HepG2 (cell line): ENCODE results near the gene KIF1B. TPM values are rescaled to one million over a fixed set of nuclear protein-coding genes. Genes with fewer than 3 reads are reported as not detected.
A peak's percentile ranks its signal among the peaks of the same experiment; 100 is the strongest.

ENCODE experiments used
- ATAC-seq: fragments of 200-7000 bp; cut with Tn5 transposase; 3 replicates; pipeline ENCODE4 v1.9.1; 2020; ENCODE audit warnings: mild to moderate bottlenecking, moderate library complexity
- BruUV-seq: library from RNA; stranded (reverse); fragments of 400-500 nt; replicated peaks from 2 replicates; lab custom pipeline; 2021; lab: Mats Ljungman, UMichigan
- CTCF ChIA-PET: fragments of 300-600 bp; formaldehyde crosslinking; extraction: SDS; loops from one replicate; lab custom pipeline; 2021; ENCODE audit warnings: low total read pairs, inconsistent platforms, low intra/inter-chr PET ratio; lab: Yijun Ruan, JAX
- POLR2A ChIA-PET: fragments of 350-600 bp; sonication (Branson Sonifier 250); formaldehyde crosslinking; loops from one replicate; lab custom pipeline; 2020; ENCODE audit warnings: antibody characterized with exemption, inconsistent platforms; lab: Yijun Ruan, JAX
- DNase-seq: peaks from one replicate; pipeline ENCODE4 v3.0.0-alpha.2; 2015; ENCODE audit warnings: low spot score
- FAIRE-seq: peaks from 3 replicates; lab custom pipeline; 2011; peaks lifted over from hg19 to GRCh38; lab: Jason Lieb, UNC
- H2AFZ ChIP-seq: one replicate; pipeline ENCODE4 v1.6.1; 2011; ENCODE audit warnings: low read length, inconsistent platforms
- H3K27ac ChIP-seq: fragments of 300-600 bp; 3 replicates; pipeline ENCODE4 v1.8.0; 2011; ENCODE audit warnings: mixed run types, mild to moderate bottlenecking, mixed read lengths, low read length, inconsistent platforms; ENCODE audit not compliant: insufficient read depth; ENCODE audit errors: extremely low read length
- H3K27me3 ChIP-seq, 2 experiments: fragments of 200-600 bp in 1 of 2; 2 replicates in 1 of 2; 3 replicates in 1 of 2; pipeline versions ENCODE4 v1.6.0 to v1.8.0; 2011; ENCODE audit warnings: low read length in 2 of 2, mild to moderate bottlenecking in 2 of 2, moderate library complexity in 2 of 2, inconsistent platforms in 1 of 2; ENCODE audit not compliant: insufficient read depth in 2 of 2, control insufficient read depth in 1 of 2
- H3K36me3 ChIP-seq, 2 experiments: fragments of 200-600 bp in 1 of 2; replicated peaks in 1 of 2; 2 replicates in 1 of 2; 3 replicates in 1 of 2; pipeline versions ENCODE4 v1.5.1 to v1.8.0; 2011; ENCODE audit warnings: low read length in 2 of 2, inconsistent platforms in 1 of 2; ENCODE audit not compliant: insufficient read depth in 2 of 2, control insufficient read depth in 1 of 2
- H3K4me1 ChIP-seq: 2 replicates; pipeline ENCODE4 v1.5.1; 2012; ENCODE audit warnings: low read length, inconsistent platforms; ENCODE audit not compliant: insufficient read depth
- H3K4me2 ChIP-seq: 2 replicates; pipeline ENCODE4 v1.6.0; 2011; ENCODE audit warnings: low read depth, low read length, inconsistent platforms
- H3K4me3 ChIP-seq, 3 experiments: fragments of 200-600 bp in 1 of 3; sonication (generic), shearing (Covaris generic) in 1 of 3; replicated peaks in 1 of 3; 2 replicates each; pipeline ENCODE4 v1.5.1; 2011 to 2016; ENCODE audit warnings: low read length in 3 of 3, inconsistent platforms in 2 of 3, low read depth in 2 of 3, mild to moderate bottlenecking in 2 of 3, control low read depth in 1 of 3, mixed read lengths in 1 of 3; ENCODE audit not compliant: insufficient read depth in 1 of 3
- H3K79me2 ChIP-seq: one replicate; pipeline ENCODE4 v1.6.1; 2011; ENCODE audit warnings: low read length, inconsistent platforms; ENCODE audit not compliant: insufficient read depth
- H3K9ac ChIP-seq: 2 replicates; pipeline ENCODE4 v1.6.0; 2011; ENCODE audit warnings: mild to moderate bottlenecking, low read depth, low read length, inconsistent platforms; ENCODE audit not compliant: insufficient read depth
- H3K9me3 ChIP-seq: 2 replicates; pipeline ENCODE4 v1.5.1; 2012; ENCODE audit warnings: mild to moderate bottlenecking, low read length
- H4K20me1 ChIP-seq: 2 replicates; pipeline ENCODE4 v1.6.0; 2011; ENCODE audit warnings: inconsistent platforms, mild to moderate bottlenecking, low read length, moderate library complexity; ENCODE audit not compliant: insufficient read depth
- CSRNP1 ChIP-seq: sonication (generic); formaldehyde crosslinking; IDR thresholded peaks from 2 replicates; pipeline ENCODE4 v1.8.1; 2023; ENCODE audit warnings: mild to moderate bottlenecking, missing genetic modification reagents
- ISX ChIP-seq: sonication (generic); formaldehyde crosslinking; conservative IDR thresholded peaks from 2 replicates; pipeline ENCODE4 v1.5.0; 2020; ENCODE audit warnings: missing genetic modification reagents
- ONECUT2 ChIP-seq: sonication (generic); formaldehyde crosslinking; IDR thresholded peaks from 2 replicates; pipeline ENCODE4 v1.4.0; 2020; ENCODE audit warnings: missing genetic modification reagents
- PPARG ChIP-seq: conservative IDR thresholded peaks from 2 replicates; pipeline ENCODE4 v1.6.1; 2016; ENCODE audit warnings: missing biosample characterization, missing genetic modification reagents
- SRSF9 ChIP-seq: fragments of 200-400 bp; formaldehyde crosslinking; IDR thresholded peaks from 2 replicates; pipeline ENCODE4 v1.6.1; 2018; ENCODE audit warnings: borderline replicate concordance, mild to moderate bottlenecking, low read depth, low read length; ENCODE audit not compliant: insufficient read depth, poor library complexity, severe bottlenecking
- ZFP91 ChIP-seq: sonication (generic); formaldehyde crosslinking; IDR thresholded peaks from 2 replicates; pipeline ENCODE4 v1.9.0; 2022; ENCODE audit warnings: missing genetic modification reagents, mild to moderate bottlenecking, borderline replicate concordance
- ZNF121 ChIP-seq: sonication (generic); formaldehyde crosslinking; IDR thresholded peaks from 2 replicates; pipeline ENCODE4 v1.5.0; 2020; ENCODE audit warnings: mild to moderate bottlenecking, missing genetic modification reagents
- ZNF747 ChIP-seq: sonication (generic); formaldehyde crosslinking; IDR thresholded peaks from 2 replicates; pipeline ENCODE4 v1.8.1; 2023; ENCODE audit warnings: missing genetic modification reagents, mild to moderate bottlenecking, borderline replicate concordance
- ZNF800 ChIP-seq: sonication (generic); formaldehyde crosslinking; IDR thresholded peaks from 2 replicates; pipeline ENCODE4 v1.4.0; 2020; ENCODE audit warnings: missing genetic modification reagents
- ZSCAN21 ChIP-seq: sonication (generic); formaldehyde crosslinking; IDR thresholded peaks from 2 replicates; pipeline ENCODE4 v1.8.0; 2022; ENCODE audit warnings: mild to moderate bottlenecking, missing genetic modification reagents, moderate library complexity, borderline replicate concordance
- WGBS: methylation state at CpG from one replicate; pipeline ENCODE4 v1.1.6; 2017; ENCODE audit warnings: low lambda C conversion rate; 5-methylcytosine and 5-hydroxymethylcytosine counted together
- in situ Hi-C: cut with HindIII; loops from 2 replicates; pipeline ENCODE4 v1.10.0; 2017; ENCODE audit warnings: low pct_unique_long_range_greater_than_20kb; ENCODE audit not compliant: extremely low pct_ligation_motif_present
- intact Hi-C: fragments of 100-400 bp; cut with micrococcal nuclease; formaldehyde crosslinking; loops from one replicate; pipeline ENCODE4 v1.10.0; 2022; ENCODE audit not compliant: unreplicated experiment
- polyA plus RNA-seq, 8 experiments: library from polyadenylated mRNA; depleted of rRNA in 3 of 8; stranded (reverse) in 7 of 8; unstranded in 1 of 8; fragments of >200 nt; fragmentation: Illumina TruSeq in 4 of 8; extraction: Trizol in 4 of 8; gene quantifications; 2 replicates each; pipeline versions ENCODE4 v1.2.1 to v1.2.3, GENCODE V29; 2011 to 2016; ENCODE audit warnings: low read depth in 4 of 8, missing spikeins in 1 of 8, mixed read lengths in 1 of 8; ENCODE audit not compliant: insufficient read depth in 1 of 8
- total RNA-seq, 5 experiments: library from RNA; depleted of rRNA; stranded (reverse); fragments of >200 nt; fragmentation: Illumina TruSeq; extraction: Trizol; gene quantifications; 2 replicates each; pipeline ENCODE4 v1.2.3, GENCODE V29; 2016; ENCODE audit warnings: low read depth in 1 of 5

Gene KIF1B
- total and polyA plus RNA-seq, 2 of the 13 experiments (the other 11 are each of a cell fraction or from before 2014, with no cell fraction given), result 26.7 to 32.5 TPM

GRCh38 chr1:10322821-10323220 lies 112.5 kb downstream of the KIF1B start:
- intact Hi-C loops, result no loop called here
- Histone ChIP-seq H3K9me3 (no peaks in the 10 kb centered on the region), H3K4me3 (no peak overlapping the region), H3K27me3 (no peaks in the 10 kb centered on the region), H3K36me3 (peaks cover 11 to 59% of the 10 kb centered on the region in 2 experiments), H2AFZ (no peak overlapping the region), H3K4me2 (no peak overlapping the region), H3K4me1 (no peaks in the 10 kb centered on the region), H4K20me1 (no peaks in the 10 kb centered on the region), H3K27ac (no peak overlapping the region), H3K9ac (no peak overlapping the region), H3K79me2 (no peaks in the 10 kb centered on the region)
- in situ Hi-C loops, result no loop called here
- no TSS peak for BruUV-seq
- no peak for ATAC-seq
- no peak for DNase-seq
- peak; percentile 33; the same call in 1 of the 2 replicates for TF ChIP-seq ZNF121 (CRISPR knock-in tag)
- TF ChIP-seq SRSF9, result no peak
- no peak for TF ChIP-seq ISX (CRISPR knock-in tag)
- CTCF ChIA-PET, result no interaction called here
- FAIRE-seq, result no peak
- 95% methylated on average over 7 of the region's 7 CpGs for WGBS
- POLR2A ChIA-PET, result no interaction called here

- H3K9me3 ChIP-seq, result no peaks in the 10 kb centered on the region
- 97% methylated on average over 6 of the region's 6 CpGs for WGBS
- intact Hi-C loops (no loop called here), in situ Hi-C loops (no loop called here)
- no peaks in the 10 kb centered on the region for H3K79me2 ChIP-seq
- H3K4me3 ChIP-seq, result no peak overlapping the region
- no peak overlapping the region for H2AFZ ChIP-seq
- no peak overlapping the region for H3K27ac ChIP-seq
- no peak for DNase-seq
- no peak for FAIRE-seq
- no TSS peak for BruUV-seq
- no peaks in the 10 kb centered on the region for H4K20me1 ChIP-seq
- H3K27me3 ChIP-seq, result no peaks in the 10 kb centered on the region
- CTCF ChIA-PET, result no interaction called here
- no peak for ATAC-seq
- no peak overlapping the region for H3K4me2 ChIP-seq
- peaks cover 11 to 60% of the 10 kb centered on the region in 2 experiments for H3K36me3 ChIP-seq
- H3K4me1 ChIP-seq, result no peaks in the 10 kb centered on the region
- H3K9ac ChIP-seq, result no peak overlapping the region
- POLR2A ChIA-PET, result no interaction called here
- TF ChIP-seq ZFP91 (CRISPR knock-in tag) (no peak), ZSCAN21 (CRISPR knock-in tag) (no peak), ZNF747 (no peak), CSRNP1 (no peak), ONECUT2 (no peak), ZNF800 (CRISPR knock-in tag) (no peak), PPARG (CRISPR knock-in tag) (no peak)
Observed at GRCh38 chr1:10324627-10325026, 114.3 kb downstream of the KIF1B start.
